Measurements from ENCODE around the gene TMEM98.
"Not testable (repeated sequence)": the region's sequence is repeated elsewhere in the genome, so short reads cannot be mapped to it uniquely, and the experiment has no call there.

TMEM98 gene, protein sequence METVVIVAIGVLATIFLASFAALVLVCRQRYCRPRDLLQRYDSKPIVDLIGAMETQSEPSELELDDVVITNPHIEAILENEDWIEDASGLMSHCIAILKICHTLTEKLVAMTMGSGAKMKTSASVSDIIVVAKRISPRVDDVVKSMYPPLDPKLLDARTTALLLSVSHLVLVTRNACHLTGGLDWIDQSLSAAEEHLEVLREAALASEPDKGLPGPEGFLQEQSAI
- 0 to 1.1 (median 0.35) reads per million in 4 experiments for total RNA-seq

DNA sequence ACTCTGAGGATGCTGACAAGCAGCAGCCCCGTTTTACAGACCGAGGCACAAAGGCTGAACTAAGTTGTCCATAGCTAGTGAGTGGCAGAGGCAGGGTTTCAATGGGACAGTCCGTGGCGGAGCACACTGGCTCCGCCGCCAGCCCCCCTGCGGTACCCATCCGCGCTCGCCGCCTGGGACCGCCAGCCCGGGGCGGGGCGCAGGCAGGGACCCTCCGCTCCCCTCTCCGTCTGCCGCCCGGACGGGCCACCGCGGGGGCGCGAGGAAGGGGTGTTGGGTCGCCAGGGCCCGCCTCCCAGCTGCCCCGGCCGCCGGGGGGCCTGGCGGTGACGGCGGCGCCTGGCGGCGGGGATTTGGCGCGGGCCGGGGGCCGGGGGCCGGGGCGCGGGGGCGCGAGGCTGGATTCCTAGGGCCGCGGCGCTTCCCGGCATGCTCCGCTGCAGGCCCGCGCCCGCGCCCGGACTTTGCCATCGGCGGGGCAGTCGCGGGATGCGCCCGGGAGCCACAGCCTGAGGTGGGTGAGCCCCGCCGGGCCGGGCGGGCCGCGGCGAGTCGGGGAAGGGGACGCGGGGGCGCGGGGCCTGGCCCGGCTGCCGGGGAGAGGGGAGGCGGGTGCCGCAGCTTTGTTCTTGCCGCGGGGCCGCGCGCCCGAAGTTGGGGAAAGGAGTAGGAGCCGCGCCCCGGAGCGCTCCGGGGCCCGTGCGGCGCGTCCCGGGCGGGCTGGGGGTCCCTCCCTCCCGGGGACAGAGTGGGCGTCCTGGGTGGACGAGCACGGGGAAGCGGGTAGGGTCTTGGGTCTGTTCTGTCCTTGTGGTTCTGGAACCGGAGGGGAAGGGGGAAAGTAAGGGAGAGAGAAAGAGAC lies at the start of gene TMEM98:
Gene TMEM98 (plus strand): TSS at position 430 of the 862 bp plus-strand sequence. CDS start 3,376 bp downstream, outside the sequence.
- DNase-seq, result no peak

DNA sequence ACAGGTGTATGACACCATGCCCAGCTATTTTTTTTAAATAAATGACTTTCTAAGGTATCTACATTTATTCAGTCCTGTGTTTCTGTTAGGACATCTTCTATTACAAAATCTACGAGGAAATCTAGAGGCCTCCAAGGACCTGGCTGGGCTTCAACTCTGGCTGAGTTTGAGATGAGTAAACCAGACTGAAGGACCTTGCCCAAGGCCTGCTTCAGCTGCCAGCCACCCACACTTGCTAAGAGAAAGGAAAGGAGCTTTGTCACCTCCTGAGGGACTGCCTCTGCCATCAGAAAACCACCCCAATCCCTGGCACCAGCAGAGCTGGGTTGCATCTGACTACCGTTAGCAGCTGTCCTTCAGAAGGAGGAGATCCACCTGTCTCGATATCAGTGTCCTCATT lies 49.7 kb upstream of the TMEM98 start:
- no peak for DNase-seq

GRCh38 chr17:32879134-32879533 lies 48.8 kb upstream of the TMEM98 start:
- no peak for DNase-seq

DNA sequence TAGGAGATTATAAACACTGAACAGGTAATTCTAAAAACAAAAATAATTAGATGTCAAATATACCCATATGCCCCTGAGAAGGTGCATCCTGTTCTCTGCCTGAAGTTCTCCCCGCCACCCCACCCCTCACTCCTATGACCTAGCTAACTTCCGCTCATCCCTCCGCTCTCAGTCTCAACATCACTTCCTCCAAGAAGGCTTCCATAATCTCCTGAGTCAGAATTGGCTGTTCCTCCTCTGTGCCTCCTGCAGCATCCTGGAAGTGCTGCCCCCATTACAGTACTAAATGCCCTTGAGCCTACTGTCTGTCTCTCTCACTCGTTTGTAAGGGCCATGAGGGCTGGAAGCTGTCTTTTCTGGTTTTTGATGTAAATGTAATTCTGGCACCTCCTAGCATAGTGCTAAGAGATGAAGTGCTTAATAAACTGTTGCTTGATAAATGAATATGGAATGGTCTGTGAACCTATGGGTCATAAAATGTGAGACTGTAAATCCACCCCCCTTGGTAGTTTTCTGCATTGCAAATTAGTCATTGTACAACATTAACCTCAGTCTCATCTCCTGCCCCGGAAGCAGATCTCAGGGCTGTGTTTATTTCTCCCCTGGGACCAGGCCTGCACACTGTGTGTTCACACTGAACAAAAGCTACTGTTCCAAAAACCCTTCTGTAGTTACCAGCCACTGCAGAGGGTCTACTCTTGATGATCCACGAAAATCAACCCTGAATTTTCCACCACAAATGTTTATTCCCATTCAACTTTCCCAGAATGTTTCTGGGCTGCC lies 47.1 kb upstream of the TMEM98 start:
- no peak for DNase-seq

GRCh38 chr17:32882029-32882428 lies 45.9 kb upstream of the TMEM98 start:
- DNase-seq, result no peak

DNA sequence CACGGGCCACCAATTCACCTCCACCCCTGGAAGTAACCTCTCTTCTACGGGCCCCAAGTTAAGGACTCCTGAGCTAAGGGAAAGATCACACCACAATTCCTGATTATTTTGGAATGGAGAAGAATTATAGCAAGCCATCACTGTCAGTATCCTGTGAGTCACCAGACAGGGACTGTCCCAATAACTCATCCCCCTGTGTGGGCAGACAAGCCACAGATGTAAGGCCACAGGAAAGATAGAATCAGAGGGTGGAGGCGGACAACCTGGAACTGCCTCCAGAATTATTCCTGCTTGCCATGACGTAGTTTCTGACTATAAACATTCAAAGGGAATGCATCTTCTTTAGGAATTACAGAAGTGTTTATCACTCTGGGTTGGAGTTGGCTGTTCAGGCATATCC lies 45.2 kb upstream of the TMEM98 start:
- DNase-seq, result no peak

- not testable (repeated sequence) for DNase-seq
Observed at GRCh38 chr17:32886951-32887350, 41.0 kb upstream of the TMEM98 start.

DNA sequence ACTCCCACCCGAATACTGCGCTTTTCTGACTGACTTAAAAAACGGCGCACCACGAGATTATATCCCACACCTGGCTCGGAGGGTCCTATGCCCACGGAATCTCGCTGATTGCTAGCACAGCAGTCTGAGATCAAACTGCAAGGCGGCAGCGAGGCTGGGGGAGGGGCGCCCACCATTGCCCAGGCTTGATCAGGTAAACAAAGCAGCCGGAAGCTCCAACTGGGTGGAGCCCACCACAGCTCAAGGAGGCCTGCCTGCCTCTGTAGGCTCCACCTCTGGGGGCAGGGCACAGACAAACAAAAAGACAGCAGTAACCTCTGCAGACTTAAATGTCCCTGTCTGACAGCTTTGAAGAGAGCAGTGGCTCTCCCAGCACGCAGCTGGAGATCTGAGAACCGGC lies 40.5 kb upstream of the TMEM98 start:
- not testable (repeated sequence) for DNase-seq

GRCh38 chr17:32894245-32894644 lies 33.7 kb upstream of the TMEM98 start:
- DNase-seq, result no peak

DNA sequence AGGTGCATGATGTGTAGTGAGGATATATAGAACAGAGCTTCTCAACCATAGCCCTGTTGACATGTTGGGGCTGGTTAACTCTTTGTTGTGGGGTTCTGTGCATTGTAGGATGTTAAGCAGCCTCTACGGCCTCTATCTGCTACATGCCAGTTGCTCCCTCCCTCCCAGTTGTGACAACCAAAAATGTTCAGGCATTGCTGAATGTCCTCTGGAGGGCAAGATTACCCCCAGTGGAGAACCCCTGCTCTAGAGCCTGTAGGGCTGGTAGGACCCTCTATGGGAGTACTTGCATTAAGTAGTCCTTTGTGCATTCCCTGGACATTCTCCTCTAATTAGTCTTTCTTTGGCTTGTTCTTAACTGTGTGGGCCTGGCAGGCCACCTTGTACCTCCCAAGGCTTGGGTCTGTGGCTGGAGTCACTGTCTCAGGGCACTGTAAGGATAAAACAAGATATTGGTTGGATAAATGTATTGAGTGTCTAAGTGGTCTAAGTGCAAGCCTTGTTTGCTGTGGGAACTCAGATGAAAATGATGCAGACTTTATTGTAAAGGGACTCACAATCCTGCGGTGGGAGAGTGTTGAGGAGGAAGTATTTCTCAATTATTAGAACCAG lies 31.2 kb upstream of the TMEM98 start:
- no peak for DNase-seq

GRCh38 chr17:32899236-32900013 lies 28.5 kb upstream of the TMEM98 start:
- DNase-seq, result no peak

DNA sequence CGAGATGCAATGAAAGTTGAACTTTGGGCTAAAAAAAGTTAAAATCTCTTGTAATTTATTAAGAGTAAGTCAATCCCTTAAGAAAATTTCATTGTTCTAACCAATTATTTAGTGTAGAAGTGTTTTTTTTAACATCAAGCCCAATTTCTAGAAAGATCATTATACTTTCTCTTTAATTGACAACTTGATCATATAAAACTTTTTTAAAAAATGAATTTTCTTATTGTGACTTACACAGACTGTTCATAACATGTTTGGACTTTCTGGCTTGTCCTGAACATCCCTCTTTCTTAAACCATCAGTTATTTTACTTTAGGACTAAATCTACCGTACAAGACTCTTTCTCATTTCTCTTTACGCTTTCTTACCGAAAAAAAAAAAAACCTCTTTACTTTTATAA lies 26.2 kb upstream of the TMEM98 start:
- DNase-seq, result no peak

DNA sequence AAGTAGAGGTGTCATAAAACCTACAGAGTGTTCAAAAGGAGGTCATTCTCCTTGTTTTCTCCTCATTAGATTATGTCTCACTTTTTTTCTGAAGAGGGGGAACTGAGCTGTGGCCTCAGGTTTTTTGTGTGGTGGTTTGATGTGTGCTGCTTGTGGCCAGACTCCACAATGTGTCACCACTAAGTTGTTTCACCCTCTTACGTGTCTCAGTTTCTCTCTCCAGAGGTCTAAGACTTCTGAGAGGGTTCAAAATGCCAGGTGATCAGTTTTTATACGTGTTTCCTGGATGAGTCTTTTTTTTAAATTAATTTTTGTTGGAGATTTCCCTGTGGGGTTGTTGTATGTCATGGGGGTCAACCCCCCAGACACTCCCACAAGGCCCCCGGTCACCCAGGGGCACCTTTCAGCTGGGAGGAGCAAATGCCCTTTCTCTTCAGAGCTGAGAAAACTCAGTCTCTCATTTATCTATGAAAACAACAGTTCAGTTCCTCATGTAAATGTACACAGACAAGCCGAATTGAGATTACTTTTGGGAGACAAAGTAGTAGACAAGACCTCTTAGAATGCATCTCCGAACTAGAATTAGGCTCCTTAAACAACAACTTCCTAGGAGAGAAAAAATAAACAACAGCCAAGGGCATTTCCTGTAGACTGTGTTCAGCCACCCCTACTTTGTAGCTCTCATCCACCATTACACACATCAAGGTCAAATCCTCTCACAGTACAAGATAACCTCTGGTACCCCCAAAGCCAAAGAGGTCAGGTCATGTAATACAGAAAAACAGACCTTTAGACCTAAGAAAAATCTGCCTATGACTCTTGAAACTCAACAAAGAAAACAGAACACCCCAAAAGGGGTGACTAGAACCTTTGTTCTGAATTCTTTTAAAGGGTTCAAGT lies 23.9 kb upstream of the TMEM98 start:
- DNase-seq, result no peak

GRCh38 chr17:32904891-32905290 lies 23.1 kb upstream of the TMEM98 start:
- no peak for DNase-seq

DNA sequence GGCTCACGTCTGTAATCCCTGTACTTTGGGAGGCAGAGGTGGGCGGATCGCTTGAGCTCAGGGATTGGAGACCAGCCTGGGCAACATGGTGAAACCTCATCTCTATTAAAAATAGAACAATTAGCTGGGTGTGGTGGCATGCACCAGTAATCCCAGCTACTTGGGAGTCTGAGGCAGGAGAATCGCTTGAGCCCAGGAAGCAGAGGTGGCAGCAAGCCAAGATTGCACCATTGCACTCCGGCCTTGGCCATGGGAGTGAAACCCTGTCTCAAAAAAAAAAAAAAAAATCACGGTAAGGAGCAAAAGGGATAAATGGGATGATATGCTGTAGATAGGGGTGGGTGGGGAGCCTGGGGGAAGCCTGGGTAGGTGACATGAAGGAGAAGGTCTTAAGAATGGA lies 20.4 kb upstream of the TMEM98 start:
- DNase-seq, result no peak

DNA sequence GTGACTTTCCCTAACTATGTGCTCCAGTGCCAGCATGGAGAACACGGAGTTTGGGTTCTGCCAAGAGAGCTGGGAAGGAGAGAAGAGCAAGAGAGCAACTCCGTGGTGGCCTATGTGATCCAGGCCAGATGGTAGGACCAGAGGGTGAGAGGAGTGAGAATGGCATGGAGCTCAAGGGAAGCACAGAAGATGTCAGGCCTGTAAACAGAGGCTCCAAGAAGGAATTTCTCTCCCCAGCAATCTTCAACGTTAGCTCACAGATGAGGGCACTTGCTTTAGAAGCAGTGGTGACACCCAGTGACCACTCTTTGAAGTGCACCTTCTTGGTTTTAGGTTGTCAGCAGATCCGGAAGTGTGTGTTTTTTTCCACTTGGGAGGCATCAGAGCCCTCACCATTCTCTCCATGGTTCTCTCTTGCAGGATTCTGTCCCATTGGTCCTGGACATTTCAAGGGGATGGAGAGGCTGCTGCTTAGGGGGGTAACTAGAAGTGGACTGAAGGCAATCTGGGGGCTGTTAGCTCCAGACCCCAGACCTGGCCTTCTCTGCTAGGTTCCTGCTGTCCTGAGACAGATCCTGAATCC lies 18.1 kb upstream of the TMEM98 start:
- no peak for DNase-seq

DNA sequence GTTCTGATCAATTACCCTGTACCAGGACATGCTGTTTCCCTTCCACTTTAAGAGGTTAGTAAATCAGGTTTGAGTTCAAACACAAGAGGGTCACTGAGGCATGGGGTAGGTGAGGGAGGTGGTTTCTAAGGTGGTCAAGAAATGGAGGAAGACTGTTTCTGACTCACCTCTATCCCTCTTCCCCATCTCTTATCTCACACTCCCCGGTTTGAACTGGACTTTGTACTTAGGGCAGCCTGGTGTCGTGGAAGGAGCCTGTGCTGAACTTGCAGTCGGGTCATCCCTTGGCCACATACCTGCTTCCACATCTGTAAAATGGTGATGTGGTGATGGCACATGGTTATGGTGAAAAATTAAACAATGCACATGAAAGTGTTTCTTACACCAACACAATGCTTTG lies 17.2 kb upstream of the TMEM98 start:
- DNase-seq, result no peak

- no peak for DNase-seq
Observed at GRCh38 chr17:32912218-32912897, 15.6 kb upstream of the TMEM98 start.

DNA sequence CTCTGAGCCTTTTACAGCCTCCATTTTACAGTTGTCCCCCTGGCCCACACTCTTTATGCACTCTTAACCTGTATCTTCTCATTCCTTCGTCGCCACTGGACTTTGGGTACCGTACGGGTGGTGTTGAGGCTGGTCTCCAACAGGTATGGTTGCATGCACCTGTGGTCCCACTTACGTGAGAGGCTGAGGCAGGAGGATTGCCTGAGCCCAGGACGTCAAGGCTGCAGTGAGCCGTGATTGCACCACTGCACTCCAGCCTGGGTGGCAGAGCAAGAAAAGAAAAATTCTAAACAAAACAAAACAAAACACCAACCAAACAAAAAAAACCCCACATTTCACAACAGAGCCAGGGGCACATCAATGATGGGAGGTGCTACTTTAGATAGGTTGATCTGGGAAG lies 14.4 kb upstream of the TMEM98 start:
- no peak for DNase-seq

- no peak for DNase-seq
Observed at GRCh38 chr17:32914181-32914580, 13.8 kb upstream of the TMEM98 start.

All from effector CD8-positive, alpha-beta T cell (primary cell).